GM12872 (cell line): ENCODE results near the gene C1orf105.

Experiments
- CTCF ChIP-seq: IDR thresholded peaks from 3 replicates; pipeline ENCODE4 v1.5.1; 2011; ENCODE audit warnings: low read depth, mild to moderate bottlenecking, low read length, moderate library complexity; ENCODE audit not compliant: insufficient read depth

The C1orf105 gene

DNA sequence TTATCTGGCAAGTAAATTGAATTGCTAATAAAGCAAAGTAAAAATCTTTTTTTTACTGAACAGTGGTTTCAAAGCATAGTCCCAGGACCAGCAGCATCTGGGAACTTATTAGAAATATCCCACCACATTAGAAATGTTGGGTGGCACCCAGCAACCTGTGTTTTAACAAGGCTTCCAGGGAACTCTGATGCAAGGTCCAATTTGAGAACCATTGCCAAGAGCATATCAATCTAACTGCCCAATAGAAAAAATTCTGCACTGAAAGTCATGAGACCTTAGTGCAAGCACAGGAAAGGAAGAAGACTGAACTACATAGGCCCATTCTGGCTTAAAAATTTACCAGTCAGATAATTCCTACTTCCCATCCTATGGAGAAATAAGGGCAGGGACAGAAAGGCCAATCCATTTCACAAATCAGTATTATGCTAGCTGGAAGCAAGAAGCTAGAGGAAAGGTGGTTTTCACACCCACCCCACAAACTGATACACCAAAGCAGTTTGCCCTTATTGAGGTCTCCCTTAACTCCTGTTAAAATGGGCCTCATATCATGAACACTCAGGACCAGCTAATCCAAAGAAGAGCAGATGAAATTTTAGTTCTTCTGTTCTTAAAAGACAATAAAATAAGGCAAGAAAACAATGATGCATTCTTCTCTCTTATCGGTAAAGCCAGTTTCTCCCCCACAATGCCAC, 17.5 kb upstream of the C1orf105 start:
- TF ChIP-seq CTCF, result no peak

- TF ChIP-seq CTCF, result no peak
Observed at GRCh38 chr1:172404121-172404520, 16.4 kb upstream of the C1orf105 start.

DNA sequence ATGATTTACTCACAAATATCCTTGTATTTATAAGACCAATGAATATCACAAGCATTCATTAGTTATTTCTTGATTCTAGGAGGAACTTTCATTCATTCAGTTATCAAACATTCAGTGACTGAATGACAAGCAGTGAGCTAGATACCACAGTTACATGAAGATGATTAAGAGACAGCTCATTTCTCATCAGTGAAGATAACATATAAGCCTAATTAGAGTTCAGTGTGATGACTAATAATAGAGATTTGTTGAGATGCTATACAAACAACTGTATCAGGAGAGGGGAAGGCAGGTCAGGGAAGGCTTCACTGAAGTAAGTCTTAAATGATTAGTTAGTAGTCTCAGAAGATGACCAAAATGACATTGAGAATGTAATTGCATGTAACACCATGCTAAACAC, 14.6 kb upstream of the C1orf105 start:
- no peak for TF ChIP-seq CTCF

GRCh38 chr1:172406968-172407367, 13.5 kb upstream of the C1orf105 start:
- TF ChIP-seq CTCF, result no peak

GRCh38 chr1:172408958-172409357, 11.5 kb upstream of the C1orf105 start:
- TF ChIP-seq CTCF, result no peak

GRCh38 chr1:172410027-172410426, 10.5 kb upstream of the C1orf105 start:
- TF ChIP-seq CTCF, result no peak

DNA sequence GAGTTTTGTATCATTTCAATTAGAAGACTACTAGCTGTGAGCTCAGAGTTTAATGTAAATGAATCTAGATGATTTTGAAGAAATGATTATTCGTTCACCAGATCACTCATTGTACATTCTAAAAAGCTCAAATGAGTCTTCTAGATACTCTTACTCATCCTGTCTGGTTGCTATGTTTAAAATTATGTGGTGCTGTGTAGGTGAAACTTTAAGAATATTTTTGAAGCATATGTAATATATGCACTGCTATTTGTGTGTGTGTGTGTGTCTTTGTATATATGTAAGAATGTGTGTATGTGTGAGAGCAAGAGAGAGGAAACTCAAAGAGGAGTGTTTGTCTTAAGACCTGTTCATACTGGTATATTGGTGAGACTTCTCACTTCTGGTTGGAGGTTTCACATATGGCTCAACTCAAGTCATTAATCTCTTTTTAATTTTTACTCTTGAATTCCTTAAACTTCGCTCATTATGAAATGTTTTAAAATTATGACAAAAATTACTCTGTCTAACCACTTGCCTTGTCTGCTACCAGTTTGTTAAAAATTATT, 8.6 kb upstream of the C1orf105 start:
- no peak for TF ChIP-seq CTCF
